H9 (cell line): ENCODE data around the gene UTS2. TPM values are rescaled to one million over a fixed set of nuclear protein-coding genes. Genes with fewer than 3 reads are reported as not detected.

ENCODE experiments used
- DNase-seq: peaks from one replicate; pipeline ENCODE4 v3.0.0-alpha.2; 2017
- H2AFZ ChIP-seq: one replicate; pipeline ENCODE4 v1.6.1; 2013; ENCODE audit warnings: mild to moderate bottlenecking, low read length, control low read depth, moderate library complexity
- H2AK5ac ChIP-seq: 2 replicates; pipeline ENCODE4 v1.6.1; 2013; ENCODE audit warnings: low read length, control low read depth, mixed read lengths; ENCODE audit not compliant: insufficient read length
- H2BK120ac ChIP-seq: one replicate; pipeline ENCODE4 v1.6.1; 2013; ENCODE audit warnings: low read depth, mild to moderate bottlenecking, low read length, control low read depth, inconsistent platforms; ENCODE audit not compliant: poor library complexity, severe bottlenecking
- H2BK12ac ChIP-seq: 2 replicates; pipeline ENCODE4 v1.6.1; 2013; ENCODE audit warnings: low read length, control low read depth, mixed read lengths, low read depth; ENCODE audit not compliant: insufficient read length
- H2BK15ac ChIP-seq: 2 replicates; pipeline ENCODE4 v1.6.1; 2013; ENCODE audit warnings: low read depth, low read length, control low read depth
- H2BK20ac ChIP-seq: one replicate; pipeline ENCODE4 v1.6.1; 2013; ENCODE audit warnings: low read depth, mild to moderate bottlenecking, low read length, control low read depth, inconsistent platforms; ENCODE audit not compliant: poor library complexity, severe bottlenecking
- H2BK5ac ChIP-seq: 2 replicates; pipeline ENCODE4 v1.6.1; 2013; ENCODE audit warnings: low read length, control low read depth, mixed read lengths; ENCODE audit not compliant: insufficient read length
- H3K14ac ChIP-seq: 2 replicates; pipeline ENCODE4 v1.6.1; 2013; ENCODE audit warnings: low read length, control low read depth; ENCODE audit not compliant: insufficient read depth
- H3K18ac ChIP-seq: 2 replicates; pipeline ENCODE4 v1.6.1; 2013; ENCODE audit warnings: low read depth, mild to moderate bottlenecking, mixed read lengths, low read length, control low read depth; ENCODE audit not compliant: insufficient read length
- H3K23ac ChIP-seq: 2 replicates; pipeline ENCODE4 v1.6.1; 2013; ENCODE audit warnings: low read length, control low read depth, mixed read lengths, low read depth; ENCODE audit not compliant: insufficient read length
- H3K23me2 ChIP-seq: 2 replicates; pipeline ENCODE4 v1.6.1; 2013; ENCODE audit warnings: low read depth, mild to moderate bottlenecking, mixed read lengths, low read length, control low read depth; ENCODE audit not compliant: insufficient read length, poor library complexity, severe bottlenecking
- H3K27ac ChIP-seq: 2 replicates; pipeline ENCODE4 v1.5.1; 2013; ENCODE audit warnings: low read length, control low read depth, mixed read lengths, low read depth; ENCODE audit not compliant: insufficient read length
- H3K27me3 ChIP-seq: 2 replicates; pipeline ENCODE4 v1.6.1; 2013; ENCODE audit warnings: low read length, control low read depth, inconsistent platforms; ENCODE audit not compliant: insufficient read depth
- H3K4ac ChIP-seq: 2 replicates; pipeline ENCODE4 v1.6.1; 2013; ENCODE audit warnings: low read depth, mild to moderate bottlenecking, control low read depth, inconsistent platforms, low read length, moderate library complexity
- H3K4me1 ChIP-seq: 2 replicates; pipeline ENCODE4 v1.6.1; 2013; ENCODE audit warnings: low read length, control low read depth, inconsistent platforms; ENCODE audit not compliant: insufficient read depth
- H3K4me2 ChIP-seq: 2 replicates; pipeline ENCODE4 v1.6.1; 2013; ENCODE audit warnings: low read length, control low read depth, mixed read lengths; ENCODE audit not compliant: insufficient read length, insufficient read depth
- H3K56ac ChIP-seq: 2 replicates; pipeline ENCODE4 v1.6.1; 2013; ENCODE audit warnings: low read depth, mild to moderate bottlenecking, mixed read lengths, low read length, control low read depth; ENCODE audit not compliant: insufficient read length
- H3K79me1 ChIP-seq: 2 replicates; pipeline ENCODE4 v1.6.1; 2013; ENCODE audit warnings: low read depth, mild to moderate bottlenecking, moderate library complexity, low read length, control low read depth, inconsistent platforms; ENCODE audit not compliant: insufficient read depth, poor library complexity, severe bottlenecking
- H3K79me2 ChIP-seq: 2 replicates; pipeline ENCODE4 v1.6.1; 2013; ENCODE audit warnings: low read length, control low read depth, inconsistent platforms; ENCODE audit not compliant: insufficient read depth
- H3K9ac ChIP-seq: 2 replicates; pipeline ENCODE4 v1.6.1; 2013; ENCODE audit warnings: low read length, control low read depth, mixed read lengths; ENCODE audit not compliant: insufficient read length; ENCODE audit errors: extremely low read depth
- H3K9me3 ChIP-seq: one replicate; pipeline ENCODE4 v1.6.1; 2013; ENCODE audit warnings: low read depth, low read length, inconsistent platforms; ENCODE audit not compliant: control insufficient read depth
- H3T11ph ChIP-seq: one replicate; pipeline ENCODE4 v1.6.1; 2013; ENCODE audit warnings: mild to moderate bottlenecking, low read length, control low read depth, inconsistent platforms
- H4K20me1 ChIP-seq: one replicate; pipeline ENCODE4 v1.6.1; 2013; ENCODE audit not compliant: control insufficient read depth, insufficient read length, insufficient read depth
- H4K5ac ChIP-seq: 2 replicates; pipeline ENCODE4 v1.6.1; 2013; ENCODE audit warnings: low read depth, mild to moderate bottlenecking, mixed read lengths, low read length, control low read depth; ENCODE audit not compliant: insufficient read length
- H4K8ac ChIP-seq: replicated peaks from 2 replicates; pipeline ENCODE4 v1.6.1; 2013; ENCODE audit warnings: low read length, control low read depth, mixed read lengths, low read depth; ENCODE audit not compliant: insufficient read length
- H4K91ac ChIP-seq: 2 replicates; pipeline ENCODE4 v1.6.1; 2013; ENCODE audit warnings: low read depth, mild to moderate bottlenecking, moderate library complexity, mixed read lengths, low read length, control low read depth; ENCODE audit not compliant: insufficient read length
- H3K27ac Mint-ChIP-seq, 3 experiments: 2 replicates in 2 of 3; 3 replicates in 1 of 3; pipeline ENCODE4 v1.8.0; 2020 to 2021; ENCODE audit warnings: mixed read lengths in 3 of 3, mild to moderate bottlenecking in 1 of 3, moderate library complexity in 1 of 3
- H3K27me3 Mint-ChIP-seq: 2 replicates; pipeline ENCODE4 v1.8.0; 2021; ENCODE audit warnings: low read depth, mild to moderate bottlenecking, moderate library complexity, mixed read lengths
- H3K36me3 Mint-ChIP-seq, 3 experiments: 2 replicates in 2 of 3; 3 replicates in 1 of 3; pipeline ENCODE4 v1.8.0; 2020 to 2021; ENCODE audit warnings: low read depth in 3 of 3, mixed read lengths in 3 of 3; ENCODE audit not compliant: insufficient read depth in 1 of 3
- H3K4me1 Mint-ChIP-seq, 2 experiments: 2 replicates each; pipeline ENCODE4 v1.8.0; 2020; ENCODE audit warnings: mixed read lengths in 2 of 2
- H3K4me3 Mint-ChIP-seq, 2 experiments: 2 replicates in 1 of 2; 3 replicates in 1 of 2; pipeline ENCODE4 v1.8.0; 2020 to 2021; ENCODE audit warnings: mild to moderate bottlenecking in 2 of 2, mixed read lengths in 2 of 2, moderate library complexity in 1 of 2
- H3K9me3 Mint-ChIP-seq, 2 experiments: 2 replicates in 1 of 2; 3 replicates in 1 of 2; pipeline ENCODE4 v1.8.0; 2020; ENCODE audit warnings: mild to moderate bottlenecking in 2 of 2, mixed read lengths in 2 of 2, moderate library complexity in 1 of 2
- total RNA-seq: library from RNA; stranded (reverse); gene quantifications from 2 replicates; pipeline ENCODE4 v1.2.1, GENCODE V29; 2021
- TF ChIP-seq, protein P1 (sequence below): fragments of 200-600 bp; sonication (generic); conservative IDR thresholded peaks from 3 replicates; pipeline ENCODE4 v1.8.0; 2021; ENCODE audit warnings: antibody characterized with exemption, mild to moderate bottlenecking

Gene UTS2
- total RNA-seq, 1 experiment from 2014 or later = not detected

DNA sequence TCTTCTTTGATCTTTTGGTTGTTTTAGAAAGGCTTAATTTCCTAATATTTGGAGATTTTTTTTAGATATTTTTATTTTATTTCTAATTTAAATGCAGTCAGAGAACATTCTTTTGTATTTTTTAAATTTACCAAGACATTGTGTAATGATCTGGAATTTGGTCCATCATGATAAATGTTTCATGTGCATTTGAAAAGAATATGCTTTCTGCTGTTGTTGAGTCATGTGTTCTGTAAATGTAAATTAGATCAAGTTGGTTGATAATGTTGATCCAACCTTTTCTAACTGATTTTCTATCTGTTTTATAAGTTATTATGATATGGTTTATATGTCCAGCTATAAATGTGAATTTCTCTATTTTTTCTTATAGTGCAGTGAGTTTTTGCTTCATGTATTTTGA lies 19.8 kb downstream of the UTS2 start:
- H3K9me3 ChIP-seq = no peaks in the 10 kb centered on the region
- H3K9ac ChIP-seq = no peak overlapping the region
- no peak overlapping the region for H2BK5ac ChIP-seq
- H3K23me2 ChIP-seq = no peaks in the 10 kb centered on the region
- H2BK20ac ChIP-seq = no peak overlapping the region
- DNase-seq = no peak
- H3K27ac Mint-ChIP-seq = no peak overlapping the region
- no peak overlapping the region for H2AK5ac ChIP-seq
- H2BK15ac ChIP-seq = no peak overlapping the region
- no peaks in the 10 kb centered on the region for H3K4me1 ChIP-seq
- no peak overlapping the region for H2AFZ ChIP-seq
- H4K5ac ChIP-seq = no peak overlapping the region
- no peak overlapping the region for H3K4me3 Mint-ChIP-seq
- H3T11ph ChIP-seq = no peak overlapping the region
- no peak overlapping the region for H3K4me2 ChIP-seq
- no peaks in the 10 kb centered on the region for H4K20me1 ChIP-seq
- no peak overlapping the region for H2BK120ac ChIP-seq
- no peaks in the 10 kb centered on the region for H3K4me1 Mint-ChIP-seq
- H3K56ac ChIP-seq = no peak overlapping the region
- H3K79me2 ChIP-seq = no peaks in the 10 kb centered on the region
- no peaks in the 10 kb centered on the region for H3K27me3 ChIP-seq
- H4K91ac ChIP-seq = no peak overlapping the region
- H3K23ac ChIP-seq = no peak overlapping the region
- no peaks in the 10 kb centered on the region for H3K27me3 Mint-ChIP-seq
- peaks cover 0 to 5% of the 10 kb centered on the region in 2 experiments; a peak in 3 of 5 replicates for H3K9me3 Mint-ChIP-seq
- H3K14ac ChIP-seq = no peak overlapping the region
- TF ChIP-seq, protein P1, sequence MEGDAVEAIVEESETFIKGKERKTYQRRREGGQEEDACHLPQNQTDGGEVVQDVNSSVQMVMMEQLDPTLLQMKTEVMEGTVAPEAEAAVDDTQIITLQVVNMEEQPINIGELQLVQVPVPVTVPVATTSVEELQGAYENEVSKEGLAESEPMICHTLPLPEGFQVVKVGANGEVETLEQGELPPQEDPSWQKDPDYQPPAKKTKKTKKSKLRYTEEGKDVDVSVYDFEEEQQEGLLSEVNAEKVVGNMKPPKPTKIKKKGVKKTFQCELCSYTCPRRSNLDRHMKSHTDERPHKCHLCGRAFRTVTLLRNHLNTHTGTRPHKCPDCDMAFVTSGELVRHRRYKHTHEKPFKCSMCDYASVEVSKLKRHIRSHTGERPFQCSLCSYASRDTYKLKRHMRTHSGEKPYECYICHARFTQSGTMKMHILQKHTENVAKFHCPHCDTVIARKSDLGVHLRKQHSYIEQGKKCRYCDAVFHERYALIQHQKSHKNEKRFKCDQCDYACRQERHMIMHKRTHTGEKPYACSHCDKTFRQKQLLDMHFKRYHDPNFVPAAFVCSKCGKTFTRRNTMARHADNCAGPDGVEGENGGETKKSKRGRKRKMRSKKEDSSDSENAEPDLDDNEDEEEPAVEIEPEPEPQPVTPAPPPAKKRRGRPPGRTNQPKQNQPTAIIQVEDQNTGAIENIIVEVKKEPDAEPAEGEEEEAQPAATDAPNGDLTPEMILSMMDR = no peak
- H3K18ac ChIP-seq = no peak overlapping the region
- no peak overlapping the region for H4K8ac ChIP-seq
- no peak overlapping the region for H2BK12ac ChIP-seq
- no peaks in the 10 kb centered on the region for H3K79me1 ChIP-seq
- H3K4ac ChIP-seq = no peak overlapping the region
- H3K27ac ChIP-seq = no peak overlapping the region
- H3K36me3 Mint-ChIP-seq = peaks cover 12 to 31% (median 27%) of the 10 kb centered on the region in 3 experiments
